Ovary (tissue), 9 donors: ENCODE data around the gene SREBF2. TPM values are rescaled to one million over a fixed set of nuclear protein-coding genes. Genes with fewer than 3 reads are reported as not detected.

ENCODE experiments used
- DNase-seq, 5 donors: peaks; one replicate each; pipeline ENCODE4 v3.0.0-alpha.2; 2019 to 2020
- H3K27ac ChIP-seq, 2 donors: fragments of 200-600 bp; one replicate each; pipeline versions ENCODE4 v1.5.1 to v1.8.0; 2019 to 2022
- H3K27me3 ChIP-seq: fragments of 200-600 bp; one replicate; pipeline ENCODE4 v1.8.0; 2022
- H3K36me3 ChIP-seq: fragments of 200-600 bp; sonication (generic); one replicate; pipeline ENCODE4 v1.5.1; 2019
- H3K4me1 ChIP-seq: one replicate; pipeline ENCODE4 v1.8.1; 2013; ENCODE audit warnings: mild to moderate bottlenecking, moderate library complexity; ENCODE audit not compliant: insufficient read depth
- H3K4me3 ChIP-seq: fragments of 200-600 bp; sonication (generic); one replicate; pipeline ENCODE4 v1.5.1; 2017
- H3K9me3 ChIP-seq, 2 donors: fragments of 200-600 bp in 1 of 2; sonication (generic) in 1 of 2; one replicate each; pipeline versions ENCODE4 v1.5.1 to v1.8.1; 2013 to 2019; ENCODE audit warnings: mild to moderate bottlenecking in 1 of 2, moderate library complexity in 1 of 2
- EP300 ChIP-seq: sonication (generic); formaldehyde crosslinking; IDR thresholded peaks from one replicate; pipeline ENCODE4 v1.6.1; 2017; ENCODE audit warnings: antibody characterized with exemption
- POLR2A ChIP-seq: fragments of 450-650 bp; IDR thresholded peaks from one replicate; pipeline ENCODE4 v1.6.1; 2017; ENCODE audit warnings: antibody characterized with exemption, mild to moderate bottlenecking, moderate library complexity
- WGBS, 3 donors: extraction: QIAGEN DNeasy Blood & Tissue Kit in 1 of 3; methylation state at CpG; one replicate each; pipeline versions ENCODE4 v1.1.5 to v1.1.7; 2013 to 2017; 5-methylcytosine and 5-hydroxymethylcytosine counted together
- intact Hi-C, 4 donors: fragments of 100-400 bp; cut with DNase I; formaldehyde crosslinking; loops; one replicate each; pipeline versions ENCODE4 v1.11.0 to v1.15.1; 2022 to 2023
- polyA plus RNA-seq, 2 donors: library from polyadenylated mRNA; stranded (reverse); fragments of 200-250 nt in 1 of 2; fragments of 350-450 nt in 1 of 2; fragmentation: Illumina TruSeq in 1 of 2; extraction: RNeasy Lipid Tissue Mini Kit (QIAGEN cat#74804) in 1 of 2; gene quantifications; one replicate each; pipeline ENCODE4 v1.2.3, GENCODE V29; 2013 to 2014
- total RNA-seq, 7 donors: library from RNA; depleted of rRNA in 2 of 7; stranded (reverse); fragments of >200 nt in 2 of 7; fragmentation: NEBNext Ultra II Directional in 3 of 7; extraction: Animal tissue kit (Norgen Biotek cat#: 25700) in 3 of 7; gene quantifications; one replicate each; pipeline versions ENCODE4 v1.1.0 to v1.2.4, GENCODE V29; 2016 to 2023
- TF ChIP-seq, protein P1 (sequence below), 3 donors: fragments of 450-650 bp in 2 of 3; fragments of 200-600 bp in 1 of 3; IDR thresholded peaks; one replicate each; pipeline versions ENCODE4 v1.5.1 to v1.8.0; 2016 to 2022; ENCODE audit warnings: antibody characterized with exemption in 3 of 3, mild to moderate bottlenecking in 1 of 3
- donor health status: DM: no; HTN: no; CAD: no; lungs with moderate emphysema.
- donor health status: DM: no; HTN: no; CAD: no.
- donor health status: Bipolar disorder and iron deficiency.
- donor health status: DM: yes; HTN: yes; CAD: no.
- donor health status: DM: no; HTN: no; CAD: no.
- donor health status: DM: yes; HTN: yes; CAD: no.

Gene SREBF2
- total and polyA plus RNA-seq, 9 donors = 29.2 to 215 (median 74.1) TPM

DNA sequence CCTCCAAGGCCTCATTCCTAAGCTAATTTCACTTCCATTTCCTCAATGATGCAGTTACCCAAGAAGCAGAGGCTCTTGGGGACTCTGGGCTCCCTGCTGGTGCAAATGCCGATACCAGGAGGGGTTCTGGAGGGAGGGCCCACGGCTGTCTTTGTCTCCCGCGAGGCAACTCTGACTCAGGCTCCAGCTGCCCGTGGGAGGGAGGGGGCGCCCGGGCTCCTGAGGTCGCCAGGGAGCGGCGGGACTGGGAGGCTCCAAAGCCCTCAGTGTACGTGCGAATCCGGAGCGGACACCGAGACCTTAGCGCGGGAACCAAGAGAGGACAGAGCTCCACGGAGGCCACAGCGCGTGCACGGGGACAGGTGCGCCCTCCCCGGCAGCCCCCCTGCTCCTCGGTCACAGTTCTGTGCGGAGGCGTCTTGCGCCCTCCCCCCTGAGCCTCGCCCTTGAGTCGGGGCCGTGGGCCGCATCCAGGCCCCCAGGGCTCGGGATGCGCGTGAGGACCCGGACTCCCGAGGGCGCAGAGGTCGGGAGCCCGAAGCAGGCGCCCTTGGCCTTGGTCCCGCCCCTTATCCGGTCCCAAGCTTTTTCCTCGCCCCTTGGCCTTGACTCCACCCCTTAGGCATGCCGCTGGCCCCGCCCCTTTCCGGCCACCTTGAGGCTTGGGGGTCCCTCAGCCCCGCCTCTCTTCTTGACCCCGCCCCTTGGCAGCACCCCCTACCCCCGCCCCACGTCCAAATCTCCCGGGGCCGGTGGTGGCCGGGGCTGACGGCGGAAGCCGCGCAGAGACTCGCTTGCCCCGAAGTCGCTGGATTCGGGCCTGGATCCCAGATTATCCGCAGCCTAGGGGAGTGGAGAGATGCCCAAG lies 86.7 kb downstream of the SREBF2 start:
- TF ChIP-seq, protein P1, sequence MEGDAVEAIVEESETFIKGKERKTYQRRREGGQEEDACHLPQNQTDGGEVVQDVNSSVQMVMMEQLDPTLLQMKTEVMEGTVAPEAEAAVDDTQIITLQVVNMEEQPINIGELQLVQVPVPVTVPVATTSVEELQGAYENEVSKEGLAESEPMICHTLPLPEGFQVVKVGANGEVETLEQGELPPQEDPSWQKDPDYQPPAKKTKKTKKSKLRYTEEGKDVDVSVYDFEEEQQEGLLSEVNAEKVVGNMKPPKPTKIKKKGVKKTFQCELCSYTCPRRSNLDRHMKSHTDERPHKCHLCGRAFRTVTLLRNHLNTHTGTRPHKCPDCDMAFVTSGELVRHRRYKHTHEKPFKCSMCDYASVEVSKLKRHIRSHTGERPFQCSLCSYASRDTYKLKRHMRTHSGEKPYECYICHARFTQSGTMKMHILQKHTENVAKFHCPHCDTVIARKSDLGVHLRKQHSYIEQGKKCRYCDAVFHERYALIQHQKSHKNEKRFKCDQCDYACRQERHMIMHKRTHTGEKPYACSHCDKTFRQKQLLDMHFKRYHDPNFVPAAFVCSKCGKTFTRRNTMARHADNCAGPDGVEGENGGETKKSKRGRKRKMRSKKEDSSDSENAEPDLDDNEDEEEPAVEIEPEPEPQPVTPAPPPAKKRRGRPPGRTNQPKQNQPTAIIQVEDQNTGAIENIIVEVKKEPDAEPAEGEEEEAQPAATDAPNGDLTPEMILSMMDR (IDR thresholded peaks at IDR 0.05) = no peak
- TF ChIP-seq POLR2A = no peak
- no peak for TF ChIP-seq EP300
- Histone ChIP-seq H3K9me3 (no peaks in the 10 kb centered on the region), H3K4me1 (peaks cover 5% of the 10 kb centered on the region), H3K36me3 (no peaks in the 10 kb centered on the region), H3K27ac (no peak overlapping the region), H3K4me3 (no peak overlapping the region), H3K27me3 (peaks cover 4% of the 10 kb centered on the region)
- intact Hi-C loops = no loop called here
- peak in 4 of 5 donors; percentile 32 to 62 (median 50) for DNase-seq
- WGBS, 3 donors = 1 to 4% (median 2%) methylated on average over 45 to 62 of the region's 62 CpGs

DNA sequence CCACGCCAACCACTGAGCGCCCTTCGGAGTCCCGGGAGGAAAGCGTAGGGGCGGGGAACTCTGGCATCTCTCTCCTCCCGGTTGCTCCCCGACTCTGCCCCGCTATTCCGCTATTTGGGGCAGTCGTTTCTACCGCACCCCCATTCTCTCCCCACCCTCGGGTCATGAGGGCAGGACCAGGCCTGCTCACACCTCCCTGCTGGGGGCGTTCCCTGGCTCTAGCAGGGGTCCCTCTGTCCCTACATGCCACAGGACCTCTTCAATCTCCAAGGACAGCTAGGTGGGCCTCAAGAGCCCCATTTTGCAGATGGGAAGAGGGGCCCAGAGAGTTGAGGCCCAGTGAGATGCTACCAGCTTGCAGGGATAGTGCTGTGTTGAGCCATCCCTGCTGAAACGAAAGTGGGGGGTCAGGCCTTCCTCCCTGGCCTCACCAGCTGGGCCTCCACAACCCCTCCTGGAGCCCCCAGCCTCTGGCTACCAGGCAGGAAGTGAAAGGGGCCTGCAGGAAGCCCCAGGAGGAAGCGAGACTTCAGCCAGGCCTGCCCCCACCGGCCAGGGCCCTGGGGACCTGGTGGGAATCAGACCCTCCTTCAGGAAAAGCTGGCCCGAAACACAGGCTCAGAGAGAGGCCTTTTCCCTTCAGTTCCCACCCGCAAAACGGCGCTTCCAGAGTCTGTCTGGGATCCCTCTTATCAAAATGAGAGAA lies 87.5 kb downstream of the SREBF2 start:
- intact Hi-C loops = no loop called here
- 48 to 55% (median 50%) methylated on average over 21 of the region's 21 CpGs for WGBS, 3 donors
- DNase-seq = no peak
- H3K4me1 ChIP-seq = peaks cover 5% of the 10 kb centered on the region
- peaks cover 2% of the 10 kb centered on the region for H3K27me3 ChIP-seq
- H3K4me3 ChIP-seq = no peak overlapping the region
- TF ChIP-seq, protein P1 (IDR thresholded peaks at IDR 0.05) = no peak
- no peak for TF ChIP-seq EP300
- TF ChIP-seq POLR2A = no peak
- no peaks in the 10 kb centered on the region for H3K9me3 ChIP-seq
- no peaks in the 10 kb centered on the region for H3K36me3 ChIP-seq
- no peak overlapping the region for H3K27ac ChIP-seq

DNA sequence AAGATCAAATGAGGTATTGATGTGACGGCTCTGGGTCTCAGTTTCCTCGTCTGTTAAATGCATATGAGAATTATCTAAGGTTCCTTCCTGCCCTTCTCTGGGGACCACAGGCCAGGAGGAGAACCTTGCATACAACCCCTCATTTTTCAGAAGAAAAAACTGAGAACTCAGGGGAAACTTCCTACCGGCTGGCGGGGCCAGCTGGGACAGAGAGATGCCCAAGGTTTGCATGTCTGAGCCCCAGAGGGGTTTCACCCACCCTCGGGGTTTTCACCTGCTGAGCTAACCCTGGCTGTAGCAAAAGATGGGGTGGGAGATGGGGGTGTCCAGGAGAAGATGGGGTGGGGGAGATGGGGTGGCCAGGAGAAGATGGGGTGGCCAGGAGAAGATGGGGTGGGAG lies 89.4 kb downstream of the SREBF2 start:
- no peak overlapping the region for H3K4me3 ChIP-seq
- no peaks in the 10 kb centered on the region for H3K9me3 ChIP-seq
- TF ChIP-seq EP300 = no peak
- TF ChIP-seq, protein P1 (IDR thresholded peaks at IDR 0.05) = no peak
- H3K27ac ChIP-seq = no peak overlapping the region
- no peaks in the 10 kb centered on the region for H3K36me3 ChIP-seq
- no peaks in the 10 kb centered on the region for H3K27me3 ChIP-seq
- WGBS, 3 donors = 87 to 92% (median 89%) methylated on average over 5 of the region's 5 CpGs
- intact Hi-C loops = no loop called here
- H3K4me1 ChIP-seq = peaks cover 8% of the 10 kb centered on the region
- DNase-seq = no peak

DNA sequence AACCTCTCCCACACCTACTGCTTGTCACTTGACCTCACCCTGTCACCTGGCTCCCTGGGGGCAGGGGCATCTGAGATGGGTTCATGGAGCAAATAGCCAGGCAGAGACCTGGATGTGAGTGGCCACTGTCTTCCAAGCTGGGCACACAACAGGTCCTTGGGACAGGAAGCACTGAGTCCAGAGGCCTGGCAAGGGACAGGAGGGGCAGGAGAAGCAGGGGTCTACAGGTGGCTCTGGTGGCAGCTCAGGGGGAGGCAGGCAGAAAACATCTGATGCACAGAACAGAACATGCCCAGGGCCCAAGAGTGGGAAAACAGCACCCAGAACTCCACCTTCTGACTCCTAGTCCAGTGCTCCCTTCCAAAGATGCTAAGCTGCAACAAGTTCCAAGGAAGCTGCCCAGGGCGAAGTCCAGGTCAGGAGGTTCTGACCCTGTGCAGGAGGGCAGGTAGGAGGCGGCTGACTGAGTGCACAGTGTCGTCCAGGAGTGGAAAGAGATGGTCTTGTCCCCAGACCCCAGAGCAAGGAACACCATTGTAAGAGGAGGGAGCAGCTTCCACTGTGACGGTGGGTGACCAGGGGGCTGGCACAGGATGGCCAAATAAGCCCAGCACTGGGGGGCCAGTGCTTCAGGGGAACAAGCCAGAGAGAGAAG lies 90.2 kb downstream of the SREBF2 start:
- no peaks in the 10 kb centered on the region for H3K9me3 ChIP-seq
- TF ChIP-seq, protein P1 (IDR thresholded peaks at IDR 0.05) = no peak
- no peak for TF ChIP-seq POLR2A
- no peak for TF ChIP-seq EP300
- H3K4me1 ChIP-seq = peaks cover 8% of the 10 kb centered on the region
- intact Hi-C loops = no loop called here
- no peak overlapping the region for H3K27ac ChIP-seq
- 90 to 91% (median 90%) methylated on average over 4 of the region's 4 CpGs for WGBS, 3 donors
- no peak for DNase-seq
- H3K36me3 ChIP-seq = no peaks in the 10 kb centered on the region
- no peaks in the 10 kb centered on the region for H3K27me3 ChIP-seq
- H3K4me3 ChIP-seq = no peak overlapping the region
